Astrocyte (in vitro differentiated cells and primary cell): ENCODE data around the gene PTPRN2. TPM values are rescaled to one million over a fixed set of nuclear protein-coding genes. Genes with fewer than 3 reads are reported as not detected.
A peak's percentile ranks its signal among the peaks of the same experiment; 100 is the strongest.
"Not testable (repeated sequence)": the region's sequence is repeated elsewhere in the genome, so short reads cannot be mapped to it uniquely, and the experiment has no call there.

Source experiments
- DNase-seq: peaks from one replicate; pipeline ENCODE4 v3.0.0-alpha.2; 2010; ENCODE audit warnings: low read depth
- FAIRE-seq: peaks from 2 replicates; lab custom pipeline; 2011; peaks lifted over from hg19 to GRCh38; lab: Jason Lieb, UNC
- H2AFZ ChIP-seq: 2 replicates; pipeline ENCODE4 v1.6.0; 2012; ENCODE audit warnings: low read depth, low read length, inconsistent platforms
- H3K27ac ChIP-seq: 2 replicates; pipeline ENCODE4 v1.5.1; 2011; ENCODE audit warnings: low read depth, low read length, inconsistent platforms
- H3K27me3 ChIP-seq: 2 replicates; pipeline ENCODE4 v1.6.0; 2011; ENCODE audit warnings: low read length, inconsistent platforms; ENCODE audit not compliant: insufficient read depth
- H3K36me3 ChIP-seq: 2 replicates; pipeline ENCODE4 v1.5.1; 2011; ENCODE audit warnings: low read length, inconsistent platforms; ENCODE audit not compliant: insufficient read depth
- H3K4me1 ChIP-seq: 2 replicates; pipeline ENCODE4 v1.5.1; 2011; ENCODE audit warnings: low read length, inconsistent platforms; ENCODE audit not compliant: insufficient read depth
- H3K4me2 ChIP-seq: 2 replicates; pipeline ENCODE4 v1.6.0; 2012; ENCODE audit warnings: low read length, inconsistent platforms
- H3K4me3 ChIP-seq: 2 replicates; pipeline ENCODE4 v1.5.1; 2011; ENCODE audit warnings: low read depth, mild to moderate bottlenecking, low read length, inconsistent platforms; ENCODE audit not compliant: insufficient read depth
- H3K79me2 ChIP-seq: 2 replicates; pipeline ENCODE4 v1.6.0; 2012; ENCODE audit warnings: mild to moderate bottlenecking, low read length, inconsistent platforms; ENCODE audit not compliant: insufficient read depth
- H3K9ac ChIP-seq: 2 replicates; pipeline ENCODE4 v1.6.0; 2012; ENCODE audit warnings: mild to moderate bottlenecking, low read length, inconsistent platforms
- H3K9me3 ChIP-seq: 2 replicates; pipeline ENCODE4 v1.5.1; 2012; ENCODE audit warnings: low read depth, mild to moderate bottlenecking, low read length, inconsistent platforms; ENCODE audit not compliant: insufficient read depth
- H4K20me1 ChIP-seq: 2 replicates; pipeline ENCODE4 v1.6.0; 2012; ENCODE audit warnings: low read length, inconsistent platforms; ENCODE audit not compliant: insufficient read depth
- H3K27ac Mint-ChIP-seq: one replicate; pipeline ENCODE4 v1.8.0; 2021; ENCODE audit warnings: mild to moderate bottlenecking, mixed read lengths; ENCODE audit not compliant: unreplicated experiment
- H3K27me3 Mint-ChIP-seq: one replicate; pipeline ENCODE4 v1.8.0; 2021; ENCODE audit warnings: low read depth, mixed read lengths; ENCODE audit not compliant: unreplicated experiment
- H3K36me3 Mint-ChIP-seq: one replicate; pipeline ENCODE4 v1.8.0; 2021; ENCODE audit warnings: low read depth, mixed read lengths; ENCODE audit not compliant: unreplicated experiment
- H3K4me1 Mint-ChIP-seq: one replicate; pipeline ENCODE4 v1.8.0; 2021; ENCODE audit warnings: low read depth, mixed read lengths; ENCODE audit not compliant: unreplicated experiment
- H3K4me3 Mint-ChIP-seq: one replicate; pipeline ENCODE4 v1.8.0; 2021; ENCODE audit warnings: mild to moderate bottlenecking, moderate library complexity, mixed read lengths; ENCODE audit not compliant: unreplicated experiment
- H3K9me3 Mint-ChIP-seq: one replicate; pipeline ENCODE4 v1.8.0; 2021; ENCODE audit warnings: mild to moderate bottlenecking, mixed read lengths; ENCODE audit not compliant: unreplicated experiment
- CTCF ChIP-seq: IDR thresholded peaks from 2 replicates; pipeline ENCODE4 v1.5.1; 2011; ENCODE audit warnings: low read depth, mild to moderate bottlenecking, inconsistent platforms, low read length, moderate library complexity; ENCODE audit not compliant: insufficient read depth
- EZH2 ChIP-seq: IDR thresholded peaks from 2 replicates; pipeline ENCODE4 v1.6.1; 2012; ENCODE audit warnings: mild to moderate bottlenecking, low read length, inconsistent platforms; ENCODE audit not compliant: insufficient read depth
- total RNA-seq: library from RNA; stranded (reverse); gene quantifications from 2 replicates; pipeline ENCODE4 v1.2.1, GENCODE V29; 2021

PTPRN2 gene
- total RNA-seq, 1 donor from 2014 or later = 0.09 TPM

GRCh38 chr7:157703534-157704195 is 884.0 kb downstream of the PTPRN2 start:
- Histone ChIP-seq H3K79me2 (no peaks in the 10 kb centered on the region), H2AFZ (no peak overlapping the region), H3K9me3 (no peaks in the 10 kb centered on the region), H3K36me3 (no peaks in the 10 kb centered on the region), H3K4me2 (no peak overlapping the region), H3K9ac (no peak overlapping the region), H4K20me1 (no peaks in the 10 kb centered on the region), H3K4me3 (no peak overlapping the region), H3K27me3 (peaks cover 10% of the 10 kb centered on the region), H3K27ac (no peak overlapping the region), H3K4me1 (no peaks in the 10 kb centered on the region)
- TF ChIP-seq CTCF = no peak
- TF ChIP-seq EZH2 = no peak
- DNase-seq (no peak), FAIRE-seq (no peak)
- Mint-ChIP-seq H3K4me1 (no peaks in the 10 kb centered on the region), H3K4me3 (no peak overlapping the region), H3K9me3 (peaks cover 15% of the 10 kb centered on the region), H3K27ac (no peak overlapping the region), H3K27me3 (peaks cover 2% of the 10 kb centered on the region), H3K36me3 (no peaks in the 10 kb centered on the region)

GRCh38 chr7:157703131-157703530 is 884.5 kb downstream of the PTPRN2 start:
- TF ChIP-seq CTCF = no peak
- TF ChIP-seq EZH2 = no peak
- FAIRE-seq = no peak

GRCh38 chr7:157702311-157703023 is 885.2 kb downstream of the PTPRN2 start:
- H3K4me3 Mint-ChIP-seq = no peak overlapping the region
- Histone ChIP-seq H3K27me3 (peaks cover 10% of the 10 kb centered on the region), H4K20me1 (no peaks in the 10 kb centered on the region), H3K27ac (no peak overlapping the region), H3K4me3 (no peak overlapping the region), H3K36me3 (no peaks in the 10 kb centered on the region), H3K4me2 (no peak overlapping the region), H3K9ac (no peak overlapping the region), H3K79me2 (no peaks in the 10 kb centered on the region), H3K4me1 (no peaks in the 10 kb centered on the region), H3K9me3 (no peaks in the 10 kb centered on the region), H2AFZ (no peak overlapping the region)
- H3K27me3 Mint-ChIP-seq = peaks cover 2% of the 10 kb centered on the region
- peaks cover 10% of the 10 kb centered on the region for H3K9me3 Mint-ChIP-seq
- FAIRE-seq (no peak), DNase-seq (no peak)
- H3K36me3 Mint-ChIP-seq = no peaks in the 10 kb centered on the region
- TF ChIP-seq EZH2 (no peak), CTCF (no peak)
- H3K27ac Mint-ChIP-seq = peak overlapping the region; percentile 44
- no peaks in the 10 kb centered on the region for H3K4me1 Mint-ChIP-seq

More at GRCh38 chr7:157703131-157703530, 884.5 kb downstream of the PTPRN2 start:
- H3K27ac ChIP-seq = no peak overlapping the region
- Mint-ChIP-seq H3K4me1 (no peaks in the 10 kb centered on the region), H3K27me3 (peaks cover 2% of the 10 kb centered on the region), H3K4me3 (no peak overlapping the region), H3K27ac (no peak overlapping the region), H3K9me3 (peaks cover 13% of the 10 kb centered on the region), H3K36me3 (no peaks in the 10 kb centered on the region)
- no peaks in the 10 kb centered on the region for H3K9me3 ChIP-seq
- no peaks in the 10 kb centered on the region for H4K20me1 ChIP-seq
- DNase-seq = no peak
- no peaks in the 10 kb centered on the region for H3K36me3 ChIP-seq
- H3K4me2 ChIP-seq = no peak overlapping the region
- H3K27me3 ChIP-seq = peaks cover 10% of the 10 kb centered on the region
- no peaks in the 10 kb centered on the region for H3K79me2 ChIP-seq
- H3K9ac ChIP-seq = no peak overlapping the region
- H3K4me3 ChIP-seq = no peak overlapping the region
- H3K4me1 ChIP-seq = no peaks in the 10 kb centered on the region
- no peak overlapping the region for H2AFZ ChIP-seq

- H3K36me3 ChIP-seq, H3K4me3 Mint-ChIP-seq, H2AFZ ChIP-seq, H3K4me2 ChIP-seq, H3K4me3 ChIP-seq, FAIRE-seq, H3K79me2 ChIP-seq, H3K36me3 Mint-ChIP-seq, H4K20me1 ChIP-seq, H3K27ac ChIP-seq, H3K27ac Mint-ChIP-seq, H3K9me3 ChIP-seq, H3K4me1 Mint-ChIP-seq, H3K27me3 Mint-ChIP-seq, H3K9me3 Mint-ChIP-seq, H3K9ac ChIP-seq, DNase-seq, H3K4me1 ChIP-seq: not testable (repeated sequence)
- H3K27me3 ChIP-seq = peaks cover 10% of the 10 kb centered on the region
These were observed 886.0 kb downstream of the PTPRN2 start for GRCh38 chr7:157701395-157702180.
